Measurements from ENCODE around the gene C2orf68.

C2orf68 gene

DNA sequence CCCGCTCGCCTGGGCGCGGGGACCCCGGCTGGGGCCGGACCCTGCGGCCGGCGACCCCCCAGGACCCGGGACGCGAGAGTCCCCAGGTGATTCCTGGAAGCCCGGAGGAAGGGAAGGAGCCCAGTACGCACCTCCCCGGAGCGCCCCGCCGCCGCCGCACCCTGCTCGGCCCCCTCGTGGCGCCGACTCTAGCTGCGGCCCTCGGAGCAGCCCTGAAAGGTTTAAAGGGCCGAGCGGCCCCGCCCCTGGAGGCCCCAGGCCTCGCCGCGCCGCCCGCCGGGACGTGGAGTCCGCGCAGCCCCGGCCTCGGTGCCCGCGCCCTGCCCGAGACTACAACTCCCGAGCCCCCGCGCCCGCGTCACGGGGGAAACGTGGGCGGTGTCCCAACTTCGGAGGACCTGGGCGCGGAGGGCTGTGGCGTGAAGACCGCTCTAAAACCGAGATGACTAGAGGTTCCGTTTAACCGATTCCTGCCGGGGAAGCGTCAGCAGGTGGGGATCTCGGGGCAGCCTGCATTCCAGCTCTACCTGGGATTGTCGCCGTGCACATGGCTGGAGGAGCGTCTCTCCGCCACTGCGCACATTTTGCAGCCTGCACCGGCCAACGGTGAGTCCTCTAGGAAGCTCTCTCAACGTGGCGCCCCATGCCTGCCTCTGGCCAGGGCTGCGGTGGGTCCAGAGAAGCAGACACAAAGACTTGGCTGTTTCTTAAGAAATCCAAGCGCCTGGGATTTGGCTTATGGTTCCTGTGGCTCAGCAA lies 9.2 kb downstream of the C2orf68 start, which contains the start of gene TMEM150A:
Gene TMEM150A (minus strand): TSS at position 223 of the 759 bp plus-strand sequence. CDS start 750 bp downstream, outside the sequence.
- peak within 1 kb of the TSS; percentile 51 for H3K4me3 ChIP-seq (ENCODE audit: low read length)
- H3K27me3 ChIP-seq (ENCODE audit: control insufficient read depth, insufficient read depth, low read length): no peaks in the 10 kb centered on the region
- peaks cover 6% of the 10 kb centered on the region for H3K36me3 ChIP-seq (ENCODE audit: control insufficient read depth, insufficient read depth, low read length)
- no peaks in the 10 kb centered on the region for H3K9me3 ChIP-seq (ENCODE audit: control insufficient read depth, low read length)
- peaks cover 22% of the 10 kb centered on the region for H3K4me1 ChIP-seq (ENCODE audit: control insufficient read depth, insufficient read depth, low read length)
- peak within 1 kb of the TSS; percentile 70 for H3K9ac ChIP-seq (ENCODE audit: low read length)

DNA sequence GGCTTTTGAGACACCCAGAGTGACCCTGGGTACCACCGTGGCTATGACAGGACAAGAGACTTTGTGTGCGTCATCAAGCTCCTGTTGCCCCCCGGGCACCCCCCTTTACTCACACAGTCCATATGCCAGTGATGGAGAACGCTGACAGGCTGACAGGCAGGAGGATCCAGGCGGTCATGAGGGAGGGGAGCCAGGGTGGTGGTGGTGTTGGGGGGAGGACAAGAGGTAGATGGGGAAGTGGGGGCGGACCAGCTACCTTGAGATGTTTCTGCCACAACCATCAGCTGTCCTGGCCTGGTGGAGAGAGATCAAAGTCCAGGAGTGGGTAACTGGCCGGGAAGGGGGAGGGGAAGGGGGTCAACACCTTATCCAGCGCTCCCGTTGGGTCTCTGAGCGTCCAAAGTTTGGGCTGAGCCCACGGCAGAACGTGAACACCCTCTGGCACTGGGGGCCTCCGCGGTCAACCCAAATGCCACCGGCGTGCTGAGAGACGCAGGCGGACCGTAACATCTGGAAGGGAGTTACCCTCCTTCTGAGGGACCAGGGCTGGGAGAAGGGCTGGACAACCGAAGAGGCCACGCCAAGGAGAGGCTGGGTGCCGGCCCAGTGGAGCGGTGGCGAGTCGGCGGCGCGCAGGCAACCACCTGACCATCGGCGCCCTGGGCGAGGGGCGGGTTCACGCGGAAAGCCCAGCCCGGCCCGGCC lies 9.9 kb downstream of the C2orf68 start:
- Histone ChIP-seq H3K4me1 (ENCODE audit: control insufficient read depth, insufficient read depth, low read length) (peaks cover 22% of the 10 kb centered on the region), H3K36me3 (ENCODE audit: control insufficient read depth, insufficient read depth, low read length) (peaks cover 6% of the 10 kb centered on the region), H3K4me3 (ENCODE audit: low read length) (peak overlapping the region; percentile 16), H3K27me3 (ENCODE audit: control insufficient read depth, insufficient read depth, low read length) (no peaks in the 10 kb centered on the region), H3K9ac (ENCODE audit: low read length) (peak overlapping the region; percentile 61), H3K9me3 (ENCODE audit: control insufficient read depth, low read length) (no peaks in the 10 kb centered on the region)

DNA sequence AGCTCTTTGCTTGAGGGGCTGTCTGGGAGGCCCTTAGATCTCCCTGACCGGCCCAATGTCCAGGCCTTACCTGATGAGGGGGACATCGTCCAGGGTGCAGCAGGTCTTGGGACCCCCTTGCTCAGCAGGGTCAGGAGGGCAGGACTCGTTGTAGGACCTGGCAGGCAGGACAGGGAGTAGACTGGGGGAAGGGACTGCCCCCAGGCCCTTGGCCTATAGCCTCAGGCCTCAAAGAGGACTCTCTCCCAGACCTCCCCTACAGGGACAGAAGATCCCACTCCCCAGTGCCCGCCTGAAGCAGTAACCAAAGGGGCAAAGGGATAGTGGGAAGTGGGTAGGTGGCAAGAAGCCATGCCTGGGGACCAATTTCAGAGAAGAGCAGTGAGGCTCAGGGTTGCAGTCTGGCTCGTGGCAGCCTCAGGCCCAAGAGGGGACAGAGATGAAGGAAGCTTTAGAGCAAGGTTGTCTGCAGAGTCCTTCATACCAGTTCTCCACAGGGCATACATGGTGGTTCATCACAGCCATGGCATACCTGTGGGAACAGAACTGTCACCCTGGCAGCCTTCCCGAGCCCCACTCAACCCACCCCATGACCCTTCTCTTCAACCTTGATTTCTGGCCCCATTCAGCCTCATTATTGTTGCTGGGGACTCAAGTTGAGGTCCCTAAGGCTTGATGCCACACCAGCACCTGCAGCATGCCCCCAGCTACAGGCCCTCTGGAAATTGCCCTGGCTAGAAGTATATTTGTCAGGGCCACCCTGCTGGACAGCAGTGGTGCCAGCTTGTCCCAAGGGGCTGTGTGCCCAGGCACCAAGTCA lies 10.7 kb downstream of the C2orf68 start:
- H3K4me3 ChIP-seq (ENCODE audit: low read length): no peak overlapping the region
- no peaks in the 10 kb centered on the region for H3K9me3 ChIP-seq (ENCODE audit: control insufficient read depth, low read length)
- H3K36me3 ChIP-seq (ENCODE audit: control insufficient read depth, insufficient read depth, low read length): peaks cover 6% of the 10 kb centered on the region
- peaks cover 28% of the 10 kb centered on the region for H3K4me1 ChIP-seq (ENCODE audit: control insufficient read depth, insufficient read depth, low read length)
- peak overlapping the region; percentile 61 for H3K9ac ChIP-seq (ENCODE audit: low read length)
- no peaks in the 10 kb centered on the region for H3K27me3 ChIP-seq (ENCODE audit: control insufficient read depth, insufficient read depth, low read length)

DNA sequence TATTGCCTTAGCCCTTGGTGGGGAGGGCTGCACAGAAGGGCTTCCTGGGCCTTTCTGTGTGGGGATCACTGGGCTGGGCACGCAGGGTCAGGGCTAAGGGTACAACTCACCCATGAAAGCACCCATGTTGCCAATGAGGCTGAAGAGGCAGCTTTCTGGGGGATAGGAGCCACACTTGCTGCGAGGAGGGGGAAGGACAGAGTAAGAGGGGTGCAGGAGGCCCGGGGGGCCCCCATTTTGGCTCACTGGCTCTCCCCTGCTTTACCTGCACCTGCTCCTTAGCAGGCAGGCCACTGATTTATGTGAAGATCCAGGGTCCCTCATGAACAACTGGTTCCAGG lies 11.7 kb downstream of the C2orf68 start:
- peaks cover 23% of the 10 kb centered on the region for H3K4me1 ChIP-seq (ENCODE audit: control insufficient read depth, insufficient read depth, low read length)
- peaks cover 6% of the 10 kb centered on the region for H3K36me3 ChIP-seq (ENCODE audit: control insufficient read depth, insufficient read depth, low read length)
- no peaks in the 10 kb centered on the region for H3K27me3 ChIP-seq (ENCODE audit: control insufficient read depth, insufficient read depth, low read length)
- no peaks in the 10 kb centered on the region for H3K9me3 ChIP-seq (ENCODE audit: control insufficient read depth, low read length)
- H3K4me3 ChIP-seq (ENCODE audit: low read length): no peak overlapping the region
- no peak overlapping the region for H3K9ac ChIP-seq (ENCODE audit: low read length)

- Histone ChIP-seq H3K9ac (ENCODE audit: low read length) (no peak overlapping the region), H3K36me3 (ENCODE audit: control insufficient read depth, insufficient read depth, low read length) (peaks cover 6% of the 10 kb centered on the region), H3K9me3 (ENCODE audit: control insufficient read depth, low read length) (no peaks in the 10 kb centered on the region), H3K27me3 (ENCODE audit: control insufficient read depth, insufficient read depth, low read length) (no peaks in the 10 kb centered on the region), H3K4me1 (ENCODE audit: control insufficient read depth, insufficient read depth, low read length) (peaks cover 23% of the 10 kb centered on the region), H3K4me3 (ENCODE audit: low read length) (no peak overlapping the region)
These were observed 12.2 kb downstream of the C2orf68 start for GRCh38 chr2:85599468-85600234.

DNA sequence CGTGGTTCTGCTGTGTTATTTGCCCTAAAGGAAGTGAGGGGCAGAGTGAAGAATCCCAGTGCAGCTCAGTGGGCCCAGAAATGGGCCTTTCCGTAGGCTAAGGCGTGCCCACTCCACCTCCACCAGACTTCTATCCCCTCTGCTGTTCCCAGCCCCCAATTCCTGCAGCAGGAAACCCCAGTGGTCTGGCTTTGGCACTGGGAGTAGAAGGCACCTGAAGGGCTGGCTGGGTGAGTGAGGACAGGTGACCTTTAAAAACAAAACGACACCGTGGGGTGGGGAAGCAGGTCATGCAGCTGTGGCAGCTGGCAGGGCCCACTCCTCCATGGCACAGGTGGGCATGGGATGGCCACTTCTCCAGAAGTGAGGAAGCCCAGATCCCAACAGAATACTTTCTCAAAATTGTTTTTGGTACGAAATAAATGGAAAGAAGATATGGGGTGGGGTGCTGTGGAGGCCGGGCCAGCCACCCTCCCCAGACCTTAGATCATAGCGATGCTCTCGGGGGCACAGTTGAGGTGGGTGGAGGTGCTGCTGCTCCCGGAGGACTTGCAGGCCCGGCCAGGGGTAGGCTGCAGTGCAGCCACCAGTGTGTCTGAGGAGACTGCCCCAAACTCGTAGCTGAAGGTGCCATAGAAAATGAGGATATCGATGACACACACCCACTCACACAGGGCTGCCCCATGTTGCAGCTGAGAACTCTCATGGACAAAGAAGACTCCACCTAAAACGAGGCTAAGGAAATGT lies 13.1 kb downstream of the C2orf68 start:
- H3K9me3 ChIP-seq (ENCODE audit: control insufficient read depth, low read length): no peaks in the 10 kb centered on the region
- H3K9ac ChIP-seq (ENCODE audit: low read length): no peak overlapping the region
- H3K4me3 ChIP-seq (ENCODE audit: low read length): no peak overlapping the region
- H3K36me3 ChIP-seq (ENCODE audit: control insufficient read depth, insufficient read depth, low read length): peaks cover 6% of the 10 kb centered on the region
- H3K4me1 ChIP-seq (ENCODE audit: control insufficient read depth, insufficient read depth, low read length): peaks cover 28% of the 10 kb centered on the region
- H3K27me3 ChIP-seq (ENCODE audit: control insufficient read depth, insufficient read depth, low read length): no peaks in the 10 kb centered on the region

DNA sequence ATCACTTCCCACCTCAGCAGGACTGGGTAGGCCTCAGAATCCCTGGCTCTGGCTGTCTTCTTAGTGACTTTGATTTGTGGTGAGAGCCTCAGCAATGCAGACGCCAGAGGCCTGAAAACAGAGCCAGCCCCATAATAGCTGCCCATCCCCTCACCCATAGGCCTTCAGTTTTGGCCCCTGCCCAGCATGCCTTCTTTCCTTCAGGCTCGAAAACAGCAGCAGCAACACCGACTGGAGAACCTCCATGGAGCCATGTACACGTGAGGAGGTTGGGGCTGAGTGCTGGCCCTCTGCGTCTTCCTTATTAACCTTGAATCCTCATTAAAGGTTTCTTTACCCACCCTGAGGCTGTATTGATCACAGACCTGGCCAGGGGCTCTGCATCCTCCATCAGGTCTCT lies 14.6 kb downstream of the C2orf68 start:
- no peaks in the 10 kb centered on the region for H3K9me3 ChIP-seq (ENCODE audit: control insufficient read depth, low read length)
- H3K9ac ChIP-seq (ENCODE audit: low read length): no peak overlapping the region
- H3K27me3 ChIP-seq (ENCODE audit: control insufficient read depth, insufficient read depth, low read length): no peaks in the 10 kb centered on the region
- no peak overlapping the region for H3K4me3 ChIP-seq (ENCODE audit: low read length)
- peaks cover 28% of the 10 kb centered on the region for H3K4me1 ChIP-seq (ENCODE audit: control insufficient read depth, insufficient read depth, low read length)
- peaks cover 6% of the 10 kb centered on the region for H3K36me3 ChIP-seq (ENCODE audit: control insufficient read depth, insufficient read depth, low read length)

DNA sequence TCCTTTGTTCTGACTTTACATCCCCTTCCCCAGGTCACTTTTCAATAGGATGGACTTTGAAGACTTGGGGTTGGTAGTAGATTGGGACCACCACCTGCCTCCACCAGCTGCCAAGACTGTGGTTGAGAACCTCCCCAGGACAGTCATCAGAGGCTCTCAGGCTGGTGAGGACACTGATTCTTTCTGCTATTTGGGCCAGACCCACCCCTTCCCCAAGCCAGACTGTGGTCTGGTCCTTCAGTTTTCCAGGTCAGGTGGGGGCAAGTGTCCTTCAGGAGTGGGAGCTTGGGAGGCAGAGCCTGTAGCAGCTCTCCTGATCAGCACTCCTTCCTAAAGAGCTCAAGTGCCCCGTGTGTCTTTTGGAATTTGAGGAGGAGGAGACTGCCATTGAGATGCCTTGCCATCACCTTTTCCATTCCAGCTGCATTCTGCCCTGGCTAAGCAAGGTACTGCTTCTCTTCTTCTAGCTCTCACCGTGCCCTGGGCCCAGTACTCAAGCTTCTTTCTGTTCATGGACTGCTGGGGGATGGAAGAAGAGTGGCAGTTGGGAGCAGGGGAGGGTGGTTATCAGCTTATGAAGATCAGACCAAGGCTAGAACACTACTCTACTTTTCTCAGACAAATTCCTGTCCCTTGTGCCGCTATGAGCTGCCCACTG lies 15.3 kb downstream of the C2orf68 start:
- H3K9me3 ChIP-seq (ENCODE audit: control insufficient read depth, low read length): no peaks in the 10 kb centered on the region
- H3K4me3 ChIP-seq (ENCODE audit: low read length): peak overlapping the region; percentile 99
- no peaks in the 10 kb centered on the region for H3K27me3 ChIP-seq (ENCODE audit: control insufficient read depth, insufficient read depth, low read length)
- peak overlapping the region; percentile 99 for H3K9ac ChIP-seq (ENCODE audit: low read length)
- H3K4me1 ChIP-seq (ENCODE audit: control insufficient read depth, insufficient read depth, low read length): peaks cover 31% of the 10 kb centered on the region
- peaks cover 6% of the 10 kb centered on the region for H3K36me3 ChIP-seq (ENCODE audit: control insufficient read depth, insufficient read depth, low read length)

DNA sequence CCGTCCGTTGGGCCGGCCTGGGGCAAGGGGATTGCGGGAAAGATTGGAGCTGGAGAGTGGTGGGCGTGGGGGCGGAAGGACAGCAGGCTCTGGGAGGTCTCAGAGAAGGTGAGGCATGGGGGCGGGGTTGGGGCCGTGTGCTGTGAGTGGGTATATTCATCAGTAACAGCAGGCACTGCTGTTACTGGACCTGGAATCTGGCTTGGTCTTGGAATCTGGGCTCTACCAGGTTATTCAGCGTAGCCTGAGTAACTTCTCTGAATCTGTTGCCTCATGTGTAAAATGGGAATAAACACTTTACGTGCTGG lies 15.9 kb downstream of the C2orf68 start:
- peak overlapping the region; percentile 99 for H3K4me3 ChIP-seq (ENCODE audit: low read length)
- peak overlapping the region; percentile 99 for H3K9ac ChIP-seq (ENCODE audit: low read length)
- H3K9me3 ChIP-seq (ENCODE audit: control insufficient read depth, low read length): no peaks in the 10 kb centered on the region
- H3K4me1 ChIP-seq (ENCODE audit: control insufficient read depth, insufficient read depth, low read length): peaks cover 32% of the 10 kb centered on the region
- no peaks in the 10 kb centered on the region for H3K27me3 ChIP-seq (ENCODE audit: control insufficient read depth, insufficient read depth, low read length)
- H3K36me3 ChIP-seq (ENCODE audit: control insufficient read depth, insufficient read depth, low read length): peaks cover 6% of the 10 kb centered on the region

DNA sequence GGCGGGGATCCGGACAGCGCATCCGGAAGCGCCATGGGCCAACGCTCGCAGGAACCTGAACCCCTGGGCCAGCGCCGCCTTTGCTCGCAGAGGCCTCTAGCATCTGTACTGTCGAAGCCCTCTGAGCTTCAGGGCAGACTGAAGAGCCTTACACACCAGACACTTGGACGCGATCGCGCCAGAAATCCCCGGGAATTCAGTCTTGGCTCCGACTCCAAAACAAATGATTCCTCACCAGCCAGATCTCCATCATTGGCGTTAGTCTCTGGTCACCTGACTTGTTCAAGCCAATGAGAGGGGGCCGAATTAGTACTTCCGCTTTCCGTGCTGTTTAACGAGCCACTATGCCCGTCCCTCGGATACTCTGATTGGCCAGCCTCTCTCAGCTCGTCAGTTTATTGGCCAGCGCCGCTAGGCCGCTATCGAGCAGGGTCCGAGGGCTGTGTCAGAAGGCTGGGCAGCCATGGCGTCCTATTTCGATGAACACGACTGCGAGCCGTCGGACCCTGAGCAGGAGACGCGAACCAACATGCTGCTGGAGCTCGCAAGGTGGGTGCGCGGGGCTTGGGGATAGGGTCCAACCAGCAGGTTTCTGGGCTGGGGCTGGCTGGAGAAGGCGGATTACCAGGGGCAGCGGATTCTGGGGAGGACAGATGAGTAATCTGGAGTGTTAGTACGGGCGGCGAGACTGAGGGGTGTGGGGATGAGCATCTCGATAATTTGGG lies 16.4 kb downstream of the C2orf68 start, which contains the start of gene RNF181:
Gene RNF181 (plus strand): TSS at position 445 of the 725 bp plus-strand sequence. CDS start 19 bp downstream, at position 464.
- peaks cover 6% of the 10 kb centered on the region for H3K36me3 ChIP-seq (ENCODE audit: control insufficient read depth, insufficient read depth, low read length)
- no peaks in the 10 kb centered on the region for H3K27me3 ChIP-seq (ENCODE audit: control insufficient read depth, insufficient read depth, low read length)
- peaks cover 38% of the 10 kb centered on the region for H3K4me1 ChIP-seq (ENCODE audit: control insufficient read depth, insufficient read depth, low read length)
- H3K4me3 ChIP-seq (ENCODE audit: low read length): peak within 1 kb of the TSS; percentile 99
- H3K9ac ChIP-seq (ENCODE audit: low read length): peak within 1 kb of the TSS; percentile 99
- no peaks in the 10 kb centered on the region for H3K9me3 ChIP-seq (ENCODE audit: control insufficient read depth, low read length)
